GM10248 (cell line): ENCODE data around the gene MSANTD1.

ENCODE experiments used
- CTCF ChIA-PET: fragments of 300-600 bp; sonication (Branson Sonifier 250); formaldehyde crosslinking; extraction: SDS; loops from one replicate; lab custom pipeline; 2021; ENCODE audit warnings: antibody characterized with exemption; lab: Yijun Ruan, JAX
- POLR2A ChIA-PET: fragments of 350-650 bp; sonication (Branson Sonifier 250); formaldehyde crosslinking; extraction: SDS; loops from one replicate; lab custom pipeline; 2020; ENCODE audit warnings: antibody characterized with exemption; lab: Yijun Ruan, JAX
- DNase-seq: peaks from one replicate; pipeline ENCODE4 v3.0.0; 2012; ENCODE audit errors: extremely low spot score
- CTCF ChIP-seq: IDR thresholded peaks from 2 replicates; pipeline ENCODE4 v1.5.1; 2012; ENCODE audit warnings: mild to moderate bottlenecking, low read depth; ENCODE audit errors: extremely low read depth, missing control alignments, control extremely low read depth

The MSANTD1 gene

GRCh38 chr4:3261411-3262207, 12.7 kb downstream of the MSANTD1 start:
- ChIA-PET CTCF (no interaction called here), POLR2A (no interaction called here)
- TF ChIP-seq CTCF, result no peak
- no peak for DNase-seq

- CTCF ChIA-PET, result no interaction called here
Observed at GRCh38 chr4:3262208-3263052, 13.5 kb downstream of the MSANTD1 start.

DNA sequence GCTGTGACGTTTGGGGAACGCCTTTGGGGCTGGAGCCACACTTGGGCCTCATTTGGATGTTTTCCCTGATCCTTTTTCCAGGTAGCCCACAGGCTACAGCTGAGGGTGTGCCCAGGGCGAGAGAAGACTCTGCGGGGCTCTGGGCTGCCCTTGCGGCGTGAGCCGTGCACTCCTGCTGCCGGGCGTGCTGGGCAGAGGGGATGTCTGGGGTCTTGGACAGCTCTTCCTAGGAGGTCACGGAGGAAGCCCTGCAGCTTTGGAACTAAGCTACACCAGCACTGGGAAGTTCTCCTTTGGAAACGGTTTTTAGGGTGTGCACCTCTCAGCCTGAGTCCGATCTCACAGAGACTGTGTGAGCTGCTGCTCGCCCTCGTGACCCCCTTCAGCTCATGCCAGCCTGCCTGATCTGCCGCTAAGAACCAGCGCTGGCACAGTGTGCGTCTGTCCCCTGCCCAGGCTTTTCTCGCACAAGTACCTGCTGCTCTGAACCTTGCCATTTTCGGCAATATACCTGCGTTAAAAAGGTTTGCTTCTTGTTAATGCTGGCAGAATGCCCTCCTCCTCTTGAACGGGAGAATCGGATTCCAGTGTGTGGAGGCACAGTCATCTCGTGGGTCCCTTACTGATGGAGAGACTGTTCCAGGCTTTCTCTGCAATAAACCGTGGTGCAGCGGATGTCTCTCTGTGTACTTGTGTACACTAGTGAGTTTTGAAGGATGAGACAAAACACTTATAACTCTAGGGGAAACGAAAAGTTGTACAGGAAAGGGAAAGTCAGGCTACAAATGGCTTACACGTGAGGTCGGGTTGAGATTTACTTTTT, 14.3 kb downstream of the MSANTD1 start:
- ChIA-PET CTCF (no interaction called here), POLR2A (no interaction called here)
- no peak for TF ChIP-seq CTCF
- DNase-seq, result no peak

More at GRCh38 chr4:3262208-3263052, 13.5 kb downstream of the MSANTD1 start:
- POLR2A ChIA-PET, result no interaction called here
- no peak for TF ChIP-seq CTCF
- DNase-seq, result no peak

GRCh38 chr4:3263876-3264193, 14.9 kb downstream of the MSANTD1 start:
- ChIA-PET CTCF (no interaction called here), POLR2A (no interaction called here)
- no peak for TF ChIP-seq CTCF
- DNase-seq, result no peak

DNA sequence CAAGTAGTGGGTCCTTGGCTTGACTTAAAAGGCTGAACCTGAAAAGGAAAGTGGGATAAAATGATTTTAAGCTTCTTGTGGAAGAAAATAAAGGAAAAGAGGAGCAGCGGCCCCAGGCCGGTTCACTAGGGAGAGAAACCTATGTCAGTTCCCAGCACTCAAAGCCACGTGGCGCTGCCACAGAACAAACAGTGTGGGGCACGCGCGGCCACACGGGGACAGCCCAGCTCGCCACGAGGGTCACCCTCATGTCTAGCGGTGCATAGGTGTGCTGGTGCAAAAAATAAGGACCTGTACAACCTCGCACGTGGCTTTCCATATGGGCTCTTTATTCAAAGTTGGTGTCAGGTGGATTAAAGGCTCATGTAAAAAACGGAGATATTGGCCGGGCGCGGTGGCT, 17.1 kb downstream of the MSANTD1 start:
- DNase-seq, result no peak
- POLR2A ChIA-PET, result no interaction called here
- CTCF ChIA-PET, result interaction anchor here (1.6 kb wide), 1 partner anchor 214 kb away, joined by 3 read pairs; no protein-coding TSS in a partner anchor

More for the DNA sequence above, 17.1 kb downstream of the MSANTD1 start:
- no peak for TF ChIP-seq CTCF
